ENCODE measurements around the gene CRTC3.

- TF ChIP-seq CTCF (conservative IDR thresholded peaks at IDR 0.05; ENCODE audit: low read depth, low read length): no peak
- TF ChIP-seq EZH2 (IDR thresholded peaks at IDR 0.05; ENCODE audit: borderline replicate concordance, low read depth, low read length, poor library complexity, severe bottlenecking): no peak
Measured at GRCh38 chr15:90581771-90582352, 52.1 kb downstream of the CRTC3 start.

Data from A673 (cell line).